GM19043 (cell line): ENCODE results near the gene ARHGAP42.
"Not testable (repeated sequence)": the region's sequence is repeated elsewhere in the genome, so short reads cannot be mapped to it uniquely, and the experiment has no call there.

Experiments used
- ATAC-seq: cut with Tn5 transposase; IDR thresholded peaks from one replicate; pipeline ENCODE4 v1.9.1; 2021; ENCODE audit warnings: low read depth; ENCODE audit not compliant: unreplicated experiment

Gene ARHGAP42

GRCh38 chr11:100863080-100863581 is 176.0 kb downstream of the ARHGAP42 start:
- ATAC-seq, result peak; percentile 52

GRCh38 chr11:100865443-100866065 is 178.5 kb downstream of the ARHGAP42 start:
- no peak for ATAC-seq

GRCh38 chr11:100866453-100866852 is 179.4 kb downstream of the ARHGAP42 start:
- ATAC-seq, result no peak

- no peak for ATAC-seq
Measured at GRCh38 chr11:100867606-100868005, 180.5 kb downstream of the ARHGAP42 start.

- no peak for ATAC-seq
Measured at GRCh38 chr11:100869328-100869727, 182.2 kb downstream of the ARHGAP42 start.

GRCh38 chr11:100870138-100870537 is 183.1 kb downstream of the ARHGAP42 start:
- ATAC-seq, result no peak

GRCh38 chr11:100872951-100873740 is 186.1 kb downstream of the ARHGAP42 start:
- ATAC-seq, result no peak

GRCh38 chr11:100874203-100874602 is 187.1 kb downstream of the ARHGAP42 start:
- ATAC-seq, result no peak

- ATAC-seq, result no peak
Measured at GRCh38 chr11:100875521-100875869, 188.4 kb downstream of the ARHGAP42 start.

- ATAC-seq, result no peak
Measured at GRCh38 chr11:100876815-100877520, 189.9 kb downstream of the ARHGAP42 start.

GRCh38 chr11:100878474-100878873 is 191.4 kb downstream of the ARHGAP42 start:
- ATAC-seq, result no peak

GRCh38 chr11:100882957-100883356 is 195.9 kb downstream of the ARHGAP42 start:
- ATAC-seq, result no peak

GRCh38 chr11:100883830-100884229 is 196.7 kb downstream of the ARHGAP42 start:
- no peak for ATAC-seq

- no peak for ATAC-seq
Measured at GRCh38 chr11:100887659-100888058, 200.6 kb downstream of the ARHGAP42 start.

GRCh38 chr11:100888836-100889235 is 201.7 kb downstream of the ARHGAP42 start:
- ATAC-seq, result no peak

- ATAC-seq, result no peak
Measured at GRCh38 chr11:100889758-100890157, 202.7 kb downstream of the ARHGAP42 start.

GRCh38 chr11:100890789-100891188 is 203.7 kb downstream of the ARHGAP42 start:
- no peak for ATAC-seq

GRCh38 chr11:100892886-100893285 is 205.8 kb downstream of the ARHGAP42 start:
- ATAC-seq, result no peak

- no peak for ATAC-seq
Measured at GRCh38 chr11:100895449-100895848, 208.4 kb downstream of the ARHGAP42 start.

GRCh38 chr11:100895976-100896375 is 208.9 kb downstream of the ARHGAP42 start:
- ATAC-seq, result not testable (repeated sequence)

GRCh38 chr11:100901471-100901870 is 214.4 kb downstream of the ARHGAP42 start:
- not testable (repeated sequence) for ATAC-seq
